SKM-1 (cell line): Measurements from ENCODE around the gene RIN3.
A peak's percentile ranks its signal among the peaks of the same experiment; 100 is the strongest.

ENCODE experiments used
- DNase-seq: peaks from one replicate; lab custom pipeline; 2025; ENCODE audit not compliant: unreplicated experiment; lab: John Stamatoyannopoulos, UW

Gene RIN3

DNA sequence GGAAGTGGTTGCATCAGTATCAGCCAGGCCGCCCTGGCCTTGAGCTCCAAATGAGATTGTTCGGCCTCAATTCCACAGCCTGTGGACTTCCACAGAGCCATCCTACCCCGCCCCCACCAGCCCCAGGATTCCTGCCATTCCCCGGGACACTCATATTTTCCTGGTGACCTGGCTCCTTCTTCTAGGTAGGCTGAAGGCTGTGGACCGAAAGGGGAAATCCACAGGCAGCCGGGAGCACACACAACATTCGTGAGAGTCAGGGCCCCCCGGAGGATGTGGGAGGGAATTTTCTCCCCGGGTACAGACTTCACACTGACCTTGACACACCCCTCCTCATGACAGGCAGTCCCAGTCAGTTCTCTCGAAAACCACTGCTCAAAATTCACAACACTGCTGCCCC is 39.9 kb downstream of the RIN3 start:
- no peak for DNase-seq

DNA sequence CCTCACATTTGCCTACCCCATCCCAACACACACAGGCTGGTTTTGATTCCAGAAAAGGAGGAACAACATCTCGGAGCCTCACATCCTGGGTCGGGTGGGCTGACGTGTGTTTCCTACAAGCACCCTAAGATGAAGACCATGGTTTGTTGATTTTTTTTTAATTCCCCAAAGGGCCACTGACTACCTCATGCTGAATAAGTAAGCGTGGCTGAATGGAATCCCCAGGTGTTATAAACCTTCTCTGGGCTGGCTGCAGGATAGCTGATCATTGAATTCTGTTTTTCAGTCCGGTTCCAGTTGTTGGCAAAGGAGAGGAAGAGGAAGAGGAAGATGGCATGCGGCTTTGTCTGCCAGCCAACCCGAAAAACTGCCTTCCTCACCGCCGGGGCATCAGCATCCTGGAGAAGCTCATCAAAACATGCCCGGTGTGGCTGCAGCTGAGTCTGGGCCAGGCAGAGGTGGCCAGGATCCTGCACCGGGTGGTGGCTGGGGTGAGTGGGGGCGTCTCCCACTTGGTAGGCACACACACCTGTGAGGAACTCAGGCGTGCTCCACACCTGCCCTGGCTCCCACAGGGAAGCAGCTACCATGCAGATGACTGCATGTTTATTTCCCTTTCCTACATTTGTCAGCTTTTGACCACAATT is 42.0 kb downstream of the RIN3 start:
- no peak for DNase-seq

DNA sequence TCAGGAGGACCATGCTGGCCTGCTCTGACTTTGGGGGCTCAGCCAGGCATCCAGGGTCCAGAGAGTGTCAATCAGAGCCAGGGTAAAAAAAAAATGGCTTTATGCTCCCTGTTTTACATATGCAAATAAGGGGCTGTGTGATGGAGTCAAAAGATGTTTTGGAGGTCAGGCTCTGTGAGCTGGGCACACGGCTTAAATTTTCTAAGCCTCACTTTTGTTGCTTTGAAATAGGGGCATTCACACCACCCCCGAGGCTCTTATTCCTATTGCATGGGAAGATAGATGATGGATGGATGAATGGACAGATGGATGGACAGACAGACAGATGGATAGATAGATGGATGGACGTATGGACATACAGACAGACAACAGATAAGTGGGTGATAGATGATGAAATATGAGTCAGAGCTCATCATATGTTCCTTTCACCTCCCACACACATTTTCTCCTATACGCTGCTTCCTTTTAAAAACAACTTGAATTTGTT is 42.7 kb downstream of the RIN3 start:
- no peak for DNase-seq

DNA sequence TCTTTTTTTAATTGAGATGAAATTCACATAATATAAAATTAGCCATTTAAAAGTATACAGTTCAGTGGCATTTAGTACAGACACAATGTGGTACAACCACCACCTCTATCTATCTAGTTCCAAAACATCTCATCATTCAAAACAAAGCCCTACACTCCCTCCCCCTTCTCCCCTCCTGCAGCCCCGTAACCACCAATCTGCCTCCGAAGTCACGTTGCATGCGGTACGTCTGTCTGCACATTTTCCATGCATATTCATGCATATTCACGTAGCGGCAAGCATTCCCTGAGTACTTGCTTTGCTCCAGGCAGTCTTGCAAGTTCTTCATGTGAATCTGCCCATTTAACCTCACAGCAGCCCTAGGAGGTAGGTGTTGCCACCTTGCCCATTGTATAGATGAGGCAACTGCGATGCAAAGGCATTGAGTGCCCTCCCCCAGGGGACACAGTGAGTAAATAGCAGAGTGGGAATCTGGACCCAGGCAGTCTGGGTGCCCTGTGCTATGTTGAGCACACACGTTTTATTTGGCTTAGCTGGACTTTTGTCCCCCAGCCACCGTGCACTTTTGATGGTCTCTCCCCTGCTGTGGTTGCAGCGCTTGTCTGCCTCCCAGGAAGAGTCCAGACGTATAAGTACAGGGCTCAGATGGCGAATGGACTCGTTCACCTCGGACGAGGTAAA is 43.4 kb downstream of the RIN3 start:
- DNase-seq = no peak

DNA sequence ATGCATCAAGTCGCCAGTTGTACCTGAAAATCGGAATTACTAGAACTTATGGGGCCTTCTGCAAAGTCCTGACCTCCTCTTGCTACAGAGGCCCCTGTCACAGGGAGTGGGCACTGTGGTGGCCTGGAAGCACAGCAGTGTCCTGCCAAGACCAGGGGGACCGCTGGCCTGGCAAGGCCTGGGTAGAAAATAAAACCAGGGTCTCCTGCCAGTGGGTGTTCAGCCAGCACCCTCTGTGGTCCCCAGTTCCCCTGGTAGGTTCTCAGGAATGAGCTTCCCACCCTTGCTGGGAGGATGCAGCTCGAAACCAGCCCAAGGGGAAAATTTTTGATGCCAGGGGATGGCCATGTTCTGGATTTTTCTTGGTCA is 43.9 kb downstream of the RIN3 start:
- DNase-seq = no peak

DNA sequence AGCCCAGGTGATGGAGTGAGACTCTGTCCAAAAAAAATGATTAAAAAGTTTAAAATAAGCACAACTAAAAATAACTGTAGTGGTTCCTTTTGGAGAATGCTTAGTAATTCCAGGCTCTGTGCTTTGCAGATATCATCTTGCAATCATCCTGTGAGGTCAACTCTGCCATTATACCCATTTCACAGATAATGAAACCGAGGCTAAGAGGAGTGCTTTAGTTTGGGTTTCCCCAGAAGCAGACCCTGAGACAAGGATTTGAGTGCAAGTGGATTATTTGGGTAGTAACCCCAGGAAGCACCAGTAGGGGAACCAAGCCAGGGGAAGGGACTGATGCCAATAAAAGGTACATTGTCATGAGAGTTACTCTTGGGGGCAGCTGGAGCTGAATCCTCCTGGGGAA is 44.7 kb downstream of the RIN3 start:
- DNase-seq = no peak

DNA sequence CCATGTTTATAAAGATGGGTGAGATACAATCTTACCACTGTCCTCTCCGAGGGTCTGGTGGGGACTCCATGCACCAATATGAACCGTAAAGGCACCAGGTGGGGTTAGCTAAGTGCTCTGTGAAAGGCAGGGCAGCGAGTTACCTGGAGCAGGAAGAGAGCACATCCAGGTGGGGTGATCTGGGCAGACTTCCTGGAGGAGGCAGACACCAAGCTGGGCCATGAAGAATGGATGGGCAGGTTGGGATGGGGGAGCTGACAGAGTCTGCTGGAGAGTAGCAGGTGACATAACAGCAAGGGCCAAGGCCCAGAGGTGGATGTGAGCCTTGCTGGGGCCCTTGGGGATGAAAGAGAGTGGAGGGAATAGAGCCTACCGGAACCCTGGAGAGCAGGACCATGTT is 45.9 kb downstream of the RIN3 start:
- DNase-seq = no peak

DNA sequence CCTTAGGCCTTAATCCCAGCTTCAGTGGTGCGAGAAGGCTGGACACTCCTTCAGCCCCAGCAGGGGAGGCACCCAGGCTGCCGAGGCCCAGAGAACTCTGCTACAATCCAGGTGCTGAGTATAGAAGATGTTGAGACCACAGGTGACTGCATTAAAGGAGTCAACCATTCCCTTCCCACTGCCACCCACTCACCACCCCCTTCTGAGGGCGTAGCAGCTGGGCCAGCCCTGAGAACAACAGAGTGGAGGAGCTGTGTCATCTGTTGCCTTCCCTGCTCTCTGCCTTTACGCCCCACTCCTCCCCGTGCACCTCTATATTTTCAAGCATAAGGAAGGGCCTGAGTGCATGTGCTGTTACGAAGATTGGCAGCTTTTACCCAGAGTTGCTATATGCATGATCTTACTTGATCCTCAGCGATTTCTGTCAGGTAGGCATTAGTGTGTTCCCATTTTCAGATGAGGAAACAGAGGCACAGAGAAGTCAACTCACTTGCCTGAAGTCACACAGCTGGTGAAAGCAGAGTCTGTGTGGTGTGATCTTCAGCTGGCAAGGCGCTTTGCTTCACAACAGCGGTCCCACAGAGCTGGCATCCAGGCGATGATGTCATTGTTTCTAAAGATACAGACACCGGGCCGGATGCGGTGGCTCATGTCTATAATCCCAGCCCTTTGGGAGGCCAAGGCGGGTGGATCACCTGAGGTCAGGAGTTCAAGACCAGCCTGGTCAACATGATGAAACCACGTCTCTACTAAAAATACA is 46.7 kb downstream of the RIN3 start:
- no peak for DNase-seq

DNA sequence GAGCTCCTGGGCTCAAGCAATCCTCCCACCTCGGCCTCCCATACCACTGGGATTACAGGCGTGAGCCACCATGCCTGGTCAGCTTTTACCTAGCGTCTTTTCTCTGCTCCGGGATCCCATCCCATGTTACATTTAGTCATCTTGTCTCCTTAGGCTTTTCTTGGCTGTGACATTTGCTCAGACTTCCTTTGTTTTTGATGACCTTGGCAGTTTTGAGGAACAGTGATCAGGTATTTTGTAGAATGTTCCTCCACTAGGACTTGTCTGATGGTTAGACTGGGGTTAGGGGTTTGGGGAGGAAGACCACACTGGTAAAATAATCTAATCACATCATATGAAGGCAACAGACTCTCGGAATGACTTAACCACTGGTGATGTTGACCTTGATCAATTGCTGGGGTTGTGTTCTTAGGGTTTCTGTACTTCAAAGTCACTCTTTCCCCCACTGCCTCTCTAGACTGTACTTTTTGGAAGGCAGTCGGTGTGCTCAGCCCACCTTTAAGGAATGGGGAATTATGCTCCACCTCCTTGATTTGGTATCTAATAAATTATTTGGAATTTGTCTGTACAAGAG is 48.4 kb downstream of the RIN3 start:
- DNase-seq = no peak

DNA sequence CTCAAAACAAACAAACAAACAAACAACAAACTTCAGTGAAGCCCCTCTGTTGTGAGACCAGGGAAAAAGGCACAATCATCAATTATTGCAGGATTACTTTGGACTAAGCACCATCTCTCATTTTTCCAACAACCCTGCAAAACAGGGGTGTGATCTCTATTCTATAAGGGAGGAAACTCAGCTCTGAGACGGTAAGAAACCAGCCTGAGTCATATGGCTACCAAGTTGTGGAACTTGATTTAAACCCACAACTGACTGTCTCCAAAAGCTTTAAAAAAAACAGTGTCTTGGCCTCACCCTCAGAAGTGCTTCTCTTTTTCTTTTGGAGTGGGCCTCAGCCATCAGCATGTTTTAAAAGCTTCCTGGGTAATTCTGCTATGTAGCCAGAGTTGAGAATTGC is 49.8 kb downstream of the RIN3 start:
- DNase-seq = peak; percentile 9

DNA sequence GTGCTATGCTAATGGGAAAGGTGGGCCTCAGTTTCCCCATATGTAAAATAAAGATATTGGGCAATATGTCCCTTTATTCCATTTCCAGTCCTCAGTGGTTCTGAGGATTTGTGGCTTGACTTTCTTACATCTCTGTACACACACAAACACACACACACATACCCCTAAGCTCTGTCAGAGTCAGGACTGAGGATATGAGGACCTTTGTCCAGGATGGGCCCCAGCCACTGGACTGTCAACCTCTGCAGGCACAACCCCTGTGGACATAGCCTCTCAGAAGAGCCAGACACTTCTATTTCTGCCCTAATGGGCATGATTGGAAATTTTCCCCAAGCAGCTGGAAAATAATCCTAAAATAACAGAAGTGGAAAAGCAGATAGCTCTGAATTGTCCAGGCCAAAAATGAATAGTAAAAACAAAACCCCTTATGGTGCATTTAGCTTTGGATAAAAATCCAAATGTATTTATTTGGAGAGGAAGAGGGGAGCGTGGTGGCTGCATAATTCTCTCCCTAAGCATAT is 50.2 kb downstream of the RIN3 start:
- no peak for DNase-seq

DNA sequence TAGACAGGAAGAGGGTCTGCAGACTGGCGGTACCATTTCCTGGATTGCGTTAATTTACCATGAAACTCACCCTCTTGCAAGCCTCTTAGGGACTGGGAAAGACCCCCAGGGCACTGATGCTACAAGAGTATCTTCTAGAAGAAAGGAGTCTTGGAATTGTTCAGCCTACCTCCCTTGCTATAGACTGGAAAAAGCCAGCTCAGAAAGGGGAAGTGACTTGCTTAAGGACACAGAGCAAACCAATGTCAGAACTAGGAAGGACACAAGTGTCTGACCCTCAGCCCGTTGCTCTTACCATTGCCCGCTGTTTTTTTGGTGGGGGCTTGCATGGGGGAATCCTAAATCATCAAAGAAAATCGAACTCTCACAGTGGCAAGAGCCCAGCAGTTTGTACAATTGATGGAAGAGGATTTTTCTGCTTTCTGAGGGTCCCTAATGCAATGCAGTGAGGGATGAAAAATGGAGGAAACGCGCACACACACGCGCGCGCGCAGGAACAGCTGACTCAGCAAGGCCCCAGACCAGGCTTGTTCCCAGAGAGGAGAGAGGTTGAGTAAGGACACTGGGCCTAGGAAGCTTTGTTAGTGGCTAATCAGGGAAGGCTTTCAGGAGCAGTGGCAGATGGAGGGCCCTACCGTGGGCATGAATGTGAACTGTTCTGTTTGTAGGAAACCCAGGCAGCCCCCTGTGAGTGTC is 50.9 kb downstream of the RIN3 start:
- no peak for DNase-seq

DNA sequence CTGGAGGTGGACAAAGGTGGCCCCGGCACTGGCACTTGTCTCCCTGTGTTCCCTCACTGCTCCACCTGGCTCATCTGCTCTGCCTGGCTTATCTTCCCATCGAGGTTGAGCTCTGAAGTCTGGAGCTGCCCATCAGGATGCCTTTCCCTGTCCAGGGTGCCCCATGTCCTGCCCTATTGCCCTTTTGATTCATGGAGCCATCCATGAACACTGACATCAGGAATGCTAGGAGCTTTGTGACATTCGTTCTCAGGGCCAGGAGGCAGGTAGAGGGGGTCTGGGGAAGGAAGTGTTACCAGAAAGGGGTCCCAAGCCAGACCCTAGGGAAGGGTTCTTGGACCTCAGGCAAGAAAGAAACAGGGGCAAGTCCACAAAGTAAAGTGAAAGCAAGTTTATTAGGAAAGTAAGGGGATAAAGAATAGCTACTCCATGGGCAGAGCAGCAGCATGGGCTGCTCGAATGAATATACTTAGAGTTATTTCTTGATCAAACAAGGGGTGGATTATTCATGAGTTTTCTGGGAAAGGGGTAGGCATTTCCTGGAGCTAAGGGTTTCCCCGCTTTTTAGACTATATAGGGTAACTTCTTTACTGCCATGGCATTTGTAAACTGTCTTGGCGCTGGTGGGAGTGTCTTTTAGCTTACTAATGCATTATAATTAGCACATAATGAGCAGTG is 51.6 kb downstream of the RIN3 start:
- DNase-seq = no peak

DNA sequence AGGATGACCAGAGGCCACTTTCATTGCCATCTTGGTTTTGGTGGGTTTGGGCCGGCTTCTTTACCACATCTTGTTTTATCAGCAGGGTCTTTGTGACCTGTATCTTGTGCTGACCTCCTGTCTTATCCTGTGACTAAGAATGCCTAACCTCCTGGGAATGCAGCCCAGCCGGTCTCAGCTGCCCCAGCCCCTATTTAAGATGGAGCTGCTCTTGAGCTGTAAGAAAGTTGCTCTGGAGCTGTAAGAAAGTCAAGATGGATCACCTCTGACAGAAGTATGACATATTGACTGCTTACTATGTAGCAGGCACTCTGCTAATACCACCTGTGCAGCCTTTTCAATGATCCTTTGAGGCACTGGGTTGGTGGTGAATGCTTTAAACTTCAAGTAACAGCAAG is 52.1 kb downstream of the RIN3 start:
- no peak for DNase-seq

DNA sequence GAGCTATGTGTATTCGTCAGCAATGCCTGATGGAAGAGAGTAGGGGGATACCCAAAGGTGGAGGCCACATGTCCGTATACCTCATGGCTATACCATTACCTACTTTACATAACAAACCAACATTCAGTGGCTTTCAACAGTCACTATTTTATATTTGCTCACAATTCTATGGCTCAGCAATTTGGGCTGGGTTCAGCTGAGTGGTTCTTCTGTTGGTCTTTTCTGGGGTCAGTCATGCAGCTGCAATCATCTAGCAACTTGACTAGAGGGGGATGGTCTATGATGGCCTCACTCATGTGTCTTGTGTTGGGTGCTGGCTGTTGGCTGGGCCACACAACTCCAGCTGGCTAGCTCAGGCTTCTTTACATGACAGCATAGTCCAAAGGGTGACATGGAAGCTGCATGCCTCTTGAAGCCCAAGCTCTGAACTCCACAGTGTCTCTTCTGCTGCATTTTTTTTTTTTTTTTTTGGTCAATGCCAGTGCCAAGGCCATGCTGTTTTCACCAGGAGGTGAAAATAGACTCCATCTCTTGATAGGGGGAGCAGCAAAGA is 53.7 kb downstream of the RIN3 start:
- no peak for DNase-seq

DNA sequence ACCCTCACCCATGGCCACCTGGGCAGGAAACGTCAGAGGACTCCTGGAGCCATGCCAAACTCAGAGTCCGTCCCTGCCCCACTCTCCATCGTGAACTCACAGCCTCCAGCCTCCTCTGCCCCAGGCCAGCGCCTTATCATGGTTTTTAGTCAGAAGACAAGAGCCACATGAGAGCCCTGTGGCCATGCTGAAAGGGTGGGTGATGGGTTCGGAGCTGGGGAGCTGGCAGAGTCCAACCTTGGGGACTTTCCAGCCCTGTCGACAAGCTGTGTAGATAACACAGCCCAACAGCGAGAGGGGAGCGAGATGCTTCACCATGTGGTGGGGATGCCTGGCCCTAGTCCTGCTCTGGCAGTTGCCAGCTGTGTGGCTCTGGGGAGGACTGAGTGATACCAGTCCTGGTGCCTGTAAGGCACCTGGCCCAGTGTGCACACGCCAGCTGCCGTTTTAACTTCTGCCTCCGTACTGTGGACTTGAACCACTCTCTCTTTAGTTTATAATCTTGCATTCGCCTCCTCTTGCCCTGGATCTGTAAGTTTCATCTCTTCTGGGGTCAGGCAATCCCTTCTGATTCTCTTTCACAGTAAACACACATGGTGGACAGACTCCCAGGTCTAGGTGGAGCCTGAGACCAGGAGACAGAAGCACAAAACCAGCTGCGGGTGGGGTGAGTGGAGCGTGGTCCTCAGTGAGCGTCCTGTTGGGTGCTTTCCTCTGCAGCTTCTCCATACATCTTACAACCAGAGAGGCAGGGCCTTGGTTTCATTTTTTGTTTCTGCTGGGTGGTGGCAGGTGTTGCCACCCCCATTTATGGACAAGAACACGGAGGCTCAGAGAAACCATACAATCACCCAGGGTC is 55.3 kb downstream of the RIN3 start:
- DNase-seq = no peak

DNA sequence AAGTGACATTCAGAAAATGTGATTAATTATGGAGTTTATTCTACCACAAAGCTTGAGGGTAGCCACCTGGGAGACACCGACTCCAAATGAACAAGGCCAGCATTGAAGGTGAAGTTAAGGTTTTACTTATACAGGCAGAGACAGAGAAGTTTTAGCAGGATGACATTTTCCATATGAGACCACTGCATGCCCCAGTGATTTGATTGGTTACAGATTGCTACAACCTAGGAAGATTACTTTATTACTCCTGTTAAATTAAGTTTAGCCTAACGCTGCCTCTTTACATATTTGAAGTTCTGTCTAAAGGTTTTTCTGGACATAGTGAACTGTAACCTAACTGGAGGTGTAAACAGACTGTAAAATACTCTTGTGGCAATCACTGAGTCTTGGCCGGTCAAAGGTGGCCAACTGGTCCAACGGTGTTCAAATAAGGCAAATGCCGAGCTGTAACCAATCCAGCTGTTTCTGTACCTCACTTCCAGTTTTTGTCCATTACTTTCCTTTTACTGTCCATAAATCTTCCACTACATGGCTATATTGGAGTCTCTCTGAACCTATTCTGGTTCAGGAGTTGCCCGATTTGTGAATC is 57.2 kb downstream of the RIN3 start:
- DNase-seq = no peak

DNA sequence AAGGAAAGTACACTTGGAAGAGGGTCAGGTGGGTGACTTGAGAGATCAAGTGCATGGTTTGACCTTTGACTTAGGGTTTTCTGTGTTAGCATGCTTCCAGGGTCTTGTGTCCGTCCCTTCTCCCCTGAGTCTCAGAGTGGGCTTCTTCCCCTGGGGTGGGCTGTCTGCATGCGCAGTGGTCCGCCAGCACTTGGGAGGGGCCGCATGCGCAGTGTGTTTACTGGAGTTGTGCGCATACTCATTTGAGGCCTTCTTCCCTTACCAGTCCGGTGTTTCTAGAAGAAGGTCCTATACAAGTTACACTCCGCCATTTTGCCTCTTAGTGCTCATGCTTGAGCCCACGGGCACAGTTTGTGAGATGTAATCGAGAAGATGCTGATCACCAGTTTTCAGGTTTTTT is 58.5 kb downstream of the RIN3 start:
- no peak for DNase-seq
